ENCODE measurements around the gene PHACTR4.
"Not testable (repeated sequence)": the region's sequence is repeated elsewhere in the genome, so short reads cannot be mapped to it uniquely, and the experiment has no call there.

PHACTR4 gene

DNA sequence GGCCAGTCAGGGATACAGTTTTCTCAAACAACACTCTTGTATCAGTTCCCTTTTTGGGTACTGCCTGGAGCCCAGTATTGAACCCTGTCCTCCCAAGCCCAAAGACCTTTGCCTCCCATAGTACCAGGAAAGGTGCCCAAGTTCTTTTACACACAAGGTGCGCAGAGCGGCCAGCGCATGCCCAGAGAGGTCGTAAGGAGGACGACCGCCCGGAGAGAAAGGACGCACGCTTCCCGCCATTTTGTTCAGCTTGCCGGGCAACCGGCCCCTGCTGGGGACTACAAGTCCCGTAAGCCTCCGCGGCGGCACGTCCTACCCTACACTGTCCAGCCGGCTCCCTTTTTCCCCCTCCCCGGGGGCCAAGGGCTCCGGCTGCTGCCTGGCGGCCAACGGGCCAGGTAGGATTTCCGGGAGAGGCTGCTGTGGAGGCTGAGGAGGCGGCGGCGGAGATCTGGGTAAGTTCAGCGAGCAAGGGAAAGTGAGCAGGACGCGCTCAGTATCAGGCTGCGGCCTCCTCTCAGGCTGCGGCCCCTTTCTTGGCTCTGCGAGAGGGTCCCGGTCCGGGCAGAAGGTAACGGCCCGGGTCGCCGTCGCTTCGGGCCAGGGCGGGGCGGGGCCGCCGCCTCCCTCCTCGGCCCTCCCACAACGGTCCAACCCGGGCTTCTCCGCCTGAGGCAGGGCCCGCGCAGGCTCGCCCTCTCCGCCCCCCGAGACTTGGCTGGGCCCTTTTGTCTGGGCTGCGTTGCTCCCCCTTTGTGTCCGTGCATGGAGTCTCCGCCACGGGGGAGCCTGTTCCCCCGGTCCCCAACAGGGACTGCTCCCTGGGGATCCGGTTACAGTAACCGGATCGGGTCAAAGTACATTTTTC is at the start of gene PHACTR4:
PHACTR4 (plus strand) TSS at position 370 of the 868 bp plus-strand sequence. CDS start 37,708 bp downstream, outside the sequence.
- DNase-seq = peak; percentile 80 to 89

DNA sequence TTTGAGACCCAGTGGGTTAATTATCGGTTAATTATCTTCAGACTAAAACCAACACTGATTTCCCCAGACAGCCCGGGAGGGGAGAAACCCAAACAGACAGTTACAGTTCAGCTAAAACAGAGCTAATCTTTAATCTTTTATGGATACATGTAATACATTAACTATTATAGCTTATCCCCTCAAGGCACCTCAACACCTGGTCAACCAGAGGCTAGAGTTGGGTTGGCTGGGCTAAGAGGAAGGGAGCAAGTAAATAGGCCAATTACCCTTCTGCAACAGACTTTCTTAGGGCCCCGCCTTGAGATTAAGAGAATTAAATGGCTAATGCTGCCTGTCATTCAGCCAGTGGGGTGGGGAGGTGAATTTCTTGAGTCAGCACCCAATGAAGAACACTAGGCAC is 47.3 kb upstream of the PHACTR4 start:
- DNase-seq = no peak

DNA sequence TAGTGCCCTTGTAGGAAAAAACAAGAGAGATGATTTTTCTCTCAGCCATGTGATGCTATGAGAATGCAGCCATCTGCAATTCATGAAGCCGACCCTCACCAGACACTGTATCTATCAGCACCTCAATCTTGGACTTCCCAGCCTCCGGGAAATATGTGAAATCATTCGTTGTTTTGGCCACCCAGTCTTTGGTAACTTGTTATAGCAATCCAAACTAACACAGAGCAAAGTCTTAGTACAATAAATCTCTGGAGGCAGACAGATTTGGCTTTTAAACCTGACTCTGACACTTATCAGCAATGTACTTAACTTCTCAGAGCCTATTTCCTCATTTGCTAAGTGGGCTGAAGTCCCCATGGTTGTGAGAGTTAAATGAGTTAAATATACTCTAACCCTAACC is 45.8 kb upstream of the PHACTR4 start:
- DNase-seq = no peak

DNA sequence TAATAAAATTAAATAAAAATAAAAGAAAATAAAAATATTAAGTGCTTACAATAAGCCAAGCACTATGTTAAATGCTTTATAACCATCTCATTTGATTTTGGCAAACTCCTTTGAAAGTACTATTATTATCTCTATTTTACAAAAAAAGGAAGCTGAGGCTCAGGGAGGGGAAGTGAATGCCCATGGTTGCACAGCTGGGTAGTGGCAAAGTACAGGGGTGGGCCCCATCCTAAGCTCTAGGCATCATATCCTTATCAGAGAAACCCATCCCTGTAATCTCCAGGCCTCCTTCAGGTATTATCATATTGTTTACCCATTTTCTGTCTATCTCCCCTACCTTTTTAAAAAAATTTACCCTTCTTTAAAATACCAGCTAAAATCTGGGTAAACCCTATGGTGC is 43.0 kb upstream of the PHACTR4 start:
- no peak for DNase-seq

DNA sequence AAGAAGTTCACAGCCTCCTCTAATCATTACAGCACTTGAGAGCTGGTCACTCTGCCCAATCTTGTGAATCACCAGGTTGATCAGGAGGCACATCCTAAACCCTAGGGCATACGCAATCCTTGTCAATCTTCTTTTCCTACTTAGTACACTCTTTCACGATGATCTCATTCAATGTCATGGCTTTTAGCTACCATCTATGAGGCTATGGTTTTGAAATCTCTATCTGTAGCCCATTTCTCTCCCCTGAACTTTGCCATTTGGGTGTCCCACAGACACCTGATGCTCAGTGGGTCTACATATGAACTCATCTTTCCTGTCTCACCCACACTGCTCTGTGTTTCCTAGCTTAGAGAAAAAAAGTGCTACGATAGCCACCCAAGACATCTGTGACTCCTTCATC is 42.6 kb upstream of the PHACTR4 start:
- no peak for DNase-seq

DNA sequence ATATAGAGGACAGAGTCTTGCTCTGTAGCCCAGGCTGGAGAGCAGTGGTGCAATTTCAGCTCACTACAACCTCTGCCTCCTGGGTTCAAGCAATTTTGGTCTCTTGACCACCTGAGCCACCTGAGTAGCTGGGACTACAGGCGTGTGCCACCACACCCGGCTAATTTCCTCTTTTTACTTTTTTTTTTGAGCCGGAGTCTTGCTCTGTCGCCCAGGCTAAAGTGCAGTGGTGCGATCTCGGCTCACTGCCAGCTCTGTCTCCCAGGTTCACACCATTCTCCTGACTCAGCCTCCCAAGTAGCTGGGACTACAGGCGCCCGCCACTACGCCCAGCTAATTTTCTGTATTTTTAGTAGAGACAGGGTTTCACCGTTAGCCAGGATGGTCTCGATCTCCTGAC is 42.1 kb upstream of the PHACTR4 start:
- not testable (repeated sequence) for DNase-seq

DNA sequence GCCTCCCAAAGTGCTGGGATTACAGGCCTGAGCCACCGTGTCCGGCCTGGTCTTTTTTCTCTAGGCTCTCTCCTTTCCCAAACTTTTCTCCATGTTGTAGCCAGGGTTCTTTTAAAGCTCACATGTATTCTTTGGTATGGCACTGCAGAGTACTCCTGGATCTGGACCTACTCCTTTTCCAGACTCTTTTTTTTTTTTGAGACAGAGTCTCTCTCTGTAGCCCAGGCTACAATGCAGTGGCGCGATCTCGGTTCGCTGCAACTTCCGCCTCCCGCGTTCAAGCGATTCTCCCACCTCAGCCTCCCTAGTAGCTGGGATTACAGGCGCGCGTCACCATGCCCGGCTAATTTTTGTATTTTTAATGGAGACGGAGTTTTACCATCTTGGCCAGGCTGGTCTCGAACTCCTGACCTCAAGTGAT is 41.3 kb upstream of the PHACTR4 start:
- no peak for DNase-seq

DNA sequence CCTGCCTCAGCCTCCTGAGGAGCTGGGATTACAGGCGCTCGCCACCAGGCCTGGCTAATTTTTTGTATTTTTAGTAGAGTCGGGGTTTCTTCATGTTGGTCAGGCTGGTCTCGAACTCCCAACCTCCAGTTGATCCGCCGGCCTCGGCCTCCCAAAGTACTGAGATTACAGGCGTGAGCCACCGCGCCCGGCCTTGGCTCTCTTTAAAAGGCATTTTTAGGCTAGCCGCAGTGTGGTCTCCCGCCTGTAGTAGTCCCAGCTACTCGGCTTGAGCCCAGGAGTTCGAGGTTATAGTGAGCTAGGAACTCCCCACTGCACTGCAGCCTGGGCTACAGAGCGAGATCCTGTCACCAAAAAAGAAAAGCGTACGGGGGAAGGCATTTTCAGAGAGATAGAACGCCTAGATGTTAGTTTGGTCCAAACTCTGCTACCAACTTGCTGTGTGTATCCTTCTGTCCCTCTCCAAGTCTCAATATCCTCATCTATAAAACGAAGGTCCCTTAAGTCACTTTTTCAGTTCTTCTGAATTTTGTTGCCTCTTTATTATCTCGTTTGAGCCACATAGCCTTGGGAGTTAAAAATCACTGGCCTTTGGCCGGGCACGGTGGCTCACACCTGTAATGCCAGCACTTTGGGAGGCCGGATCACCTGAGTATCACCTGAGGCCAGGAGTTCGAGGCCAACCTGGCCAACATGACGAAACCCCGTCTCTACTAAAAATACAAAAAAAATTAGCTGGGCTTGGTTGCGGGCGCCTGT is 40.0 kb upstream of the PHACTR4 start:
- no peak for DNase-seq

DNA sequence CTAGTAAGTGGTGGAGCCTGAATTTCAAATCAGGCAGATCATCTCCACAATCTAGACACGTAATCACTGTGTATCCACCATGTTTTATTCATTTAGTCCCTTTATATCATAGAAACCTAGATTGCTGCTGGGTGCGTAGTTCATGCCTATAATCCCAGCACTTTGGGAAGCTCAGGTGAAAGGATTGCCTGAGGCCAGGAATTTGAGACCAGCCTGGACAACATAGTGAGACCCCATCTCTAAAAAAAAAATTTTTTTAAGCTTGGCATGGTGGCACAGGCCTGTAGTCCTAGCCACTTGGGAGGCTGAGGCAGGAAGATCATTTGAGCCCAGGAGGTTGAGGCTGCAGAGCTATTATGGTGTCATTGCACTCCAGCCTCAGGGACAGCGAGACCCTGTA is 30.6 kb upstream of the PHACTR4 start:
- no peak for DNase-seq

DNA sequence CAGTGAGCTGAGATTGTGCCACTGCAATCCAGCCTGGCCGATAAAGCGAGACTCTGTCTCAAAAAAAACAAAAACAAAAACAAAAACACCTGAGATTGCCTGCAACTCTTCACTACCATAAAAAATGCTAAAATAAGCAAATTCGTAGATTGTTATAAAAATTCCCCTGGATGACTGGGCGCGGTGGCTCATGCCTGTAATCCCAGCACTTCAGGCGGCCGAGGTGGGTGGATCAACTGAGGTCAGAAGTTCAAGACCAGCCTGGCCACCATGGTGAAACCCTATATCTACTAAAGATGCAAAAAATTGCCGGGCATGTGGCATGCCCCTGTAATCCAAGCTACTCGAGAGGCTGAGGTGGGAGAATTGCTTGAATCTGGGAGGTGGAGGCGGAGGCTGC is 30.0 kb upstream of the PHACTR4 start:
- no peak for DNase-seq

DNA sequence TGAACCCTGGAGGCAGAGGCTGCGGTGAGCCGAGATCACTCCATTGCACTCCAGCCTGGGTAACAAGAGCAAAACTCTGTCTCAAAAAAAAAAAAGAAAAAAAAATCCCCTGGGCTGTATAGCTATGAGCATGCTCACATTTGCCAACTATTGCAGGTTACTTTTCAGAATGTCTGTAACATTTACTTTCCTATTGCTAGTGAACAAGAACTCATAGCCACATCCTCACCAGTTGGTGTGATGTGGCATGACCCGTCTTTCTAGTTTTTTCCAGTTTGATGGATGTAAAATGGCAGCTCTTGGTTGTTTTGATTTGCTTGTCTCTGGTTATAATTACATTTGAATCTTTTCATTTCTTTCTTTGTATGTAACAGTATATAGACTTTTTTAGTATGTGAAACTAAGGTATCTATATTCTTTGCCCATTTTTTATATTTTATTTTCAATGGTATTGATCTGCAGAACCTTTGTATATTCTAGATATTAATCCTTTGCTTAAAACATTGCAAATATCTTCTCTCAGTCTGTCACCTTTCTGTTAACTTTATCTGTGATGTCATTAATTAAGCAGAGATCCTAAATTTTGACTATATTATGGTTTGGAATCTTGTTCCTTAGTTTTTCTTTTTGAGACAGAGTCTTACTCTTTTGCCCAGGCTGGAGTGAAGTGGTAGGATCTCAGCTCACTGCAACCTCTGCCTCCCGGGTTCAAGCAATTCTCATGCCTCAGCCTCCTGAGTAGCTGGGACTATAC is 29.1 kb upstream of the PHACTR4 start:
- no peak for DNase-seq

DNA sequence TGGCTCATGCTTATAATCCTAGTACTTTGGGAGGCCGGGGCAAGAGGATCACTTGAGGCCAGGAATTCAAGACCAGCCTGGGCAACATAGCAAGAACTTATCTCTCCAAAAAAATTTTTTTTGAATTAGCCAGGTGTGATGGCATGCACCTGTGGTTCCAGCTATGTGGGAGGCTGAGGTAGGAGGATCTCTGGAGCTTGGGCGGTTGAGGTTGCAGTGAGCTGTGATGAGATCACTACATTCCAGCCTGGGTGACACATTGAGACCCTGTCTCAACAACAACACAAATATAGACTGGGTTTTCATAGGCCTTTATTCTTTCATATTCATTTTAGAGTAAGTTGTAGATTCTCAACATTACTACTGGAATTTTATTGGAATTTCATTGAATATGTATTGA is 27.9 kb upstream of the PHACTR4 start:
- DNase-seq = no peak

DNA sequence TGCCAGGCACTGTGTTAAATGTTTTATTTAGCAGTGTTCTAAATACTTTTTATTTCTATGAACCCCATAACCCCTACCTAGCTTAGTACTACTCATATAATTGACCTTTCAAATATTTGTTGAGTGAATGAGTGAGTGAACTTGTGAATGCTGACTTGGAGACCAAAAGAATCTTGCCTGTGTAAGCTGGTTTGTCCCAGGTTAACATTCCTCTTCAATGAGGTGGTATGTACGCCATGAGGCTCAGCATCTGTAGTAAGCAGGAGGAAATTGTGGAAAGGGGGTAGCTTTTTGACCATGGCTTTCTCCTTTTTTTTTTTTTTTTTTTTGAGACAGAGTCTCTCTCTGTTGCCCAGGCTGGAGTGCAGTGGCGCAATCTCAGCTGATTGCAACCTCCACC is 26.1 kb upstream of the PHACTR4 start:
- no peak for DNase-seq

DNA sequence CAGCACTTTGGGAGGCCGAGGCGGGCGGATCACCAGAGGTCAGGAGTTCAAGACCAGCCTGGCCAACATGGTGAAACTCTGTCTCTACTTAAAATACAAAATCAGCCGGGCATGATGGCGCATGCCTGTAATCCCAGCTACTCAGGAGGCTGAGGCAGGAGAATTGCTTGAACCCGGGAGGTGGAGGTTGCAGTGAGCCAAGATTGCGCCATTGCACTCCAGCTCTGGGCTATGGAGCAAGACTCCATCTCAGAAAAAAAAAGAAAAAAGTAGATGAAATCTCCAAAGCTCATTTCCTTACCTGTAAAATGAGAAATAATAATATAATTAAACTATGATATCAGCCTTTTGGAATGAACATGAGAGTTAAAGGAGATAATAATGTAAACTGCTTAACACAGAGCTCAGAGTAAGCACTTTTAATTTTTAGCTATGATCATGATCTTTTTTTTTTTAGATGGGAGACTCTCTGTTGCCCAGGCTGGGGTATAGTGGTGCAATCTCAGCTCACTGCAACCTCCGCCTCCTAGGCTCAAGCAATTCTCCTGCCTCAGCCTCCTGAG is 16.2 kb upstream of the PHACTR4 start:
- DNase-seq = not testable (repeated sequence)

DNA sequence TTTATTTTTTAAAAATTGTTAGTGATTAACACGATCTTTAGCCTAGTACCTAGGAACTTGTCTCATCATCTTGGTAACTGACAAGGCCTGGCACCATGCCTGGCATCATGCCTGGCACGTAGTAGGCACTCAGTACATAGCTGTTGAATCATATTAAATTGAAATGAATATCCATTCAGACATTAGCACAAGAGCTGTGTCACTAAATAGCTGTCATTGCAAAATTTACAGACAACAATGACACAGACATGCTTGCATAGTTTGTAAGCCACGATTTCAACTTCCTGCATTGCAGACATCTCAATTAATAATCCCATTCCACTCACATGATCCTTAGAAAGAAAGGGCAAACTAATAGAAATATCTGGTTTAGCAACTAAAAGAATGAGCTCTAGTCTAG is 15.4 kb upstream of the PHACTR4 start:
- DNase-seq = no peak

DNA sequence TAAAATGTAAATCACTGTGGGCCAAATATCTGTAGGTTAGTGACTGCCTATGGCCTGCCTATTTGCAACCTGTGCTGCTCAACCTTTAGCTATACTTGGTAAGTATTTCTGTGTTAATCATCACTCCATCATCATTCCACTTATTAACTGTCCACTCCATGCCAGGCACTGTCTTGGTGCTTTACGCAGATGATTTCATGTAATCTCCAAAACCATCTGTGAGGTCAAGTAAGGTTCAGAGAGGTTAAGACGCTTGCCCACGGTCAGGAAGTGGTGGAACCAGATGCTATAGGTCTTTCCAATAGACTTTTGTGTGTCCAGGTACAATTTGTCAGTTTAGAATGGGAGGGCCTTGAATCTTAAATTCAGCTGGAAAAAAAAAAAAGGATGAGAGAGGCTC is 10.8 kb upstream of the PHACTR4 start:
- no peak for DNase-seq

DNA sequence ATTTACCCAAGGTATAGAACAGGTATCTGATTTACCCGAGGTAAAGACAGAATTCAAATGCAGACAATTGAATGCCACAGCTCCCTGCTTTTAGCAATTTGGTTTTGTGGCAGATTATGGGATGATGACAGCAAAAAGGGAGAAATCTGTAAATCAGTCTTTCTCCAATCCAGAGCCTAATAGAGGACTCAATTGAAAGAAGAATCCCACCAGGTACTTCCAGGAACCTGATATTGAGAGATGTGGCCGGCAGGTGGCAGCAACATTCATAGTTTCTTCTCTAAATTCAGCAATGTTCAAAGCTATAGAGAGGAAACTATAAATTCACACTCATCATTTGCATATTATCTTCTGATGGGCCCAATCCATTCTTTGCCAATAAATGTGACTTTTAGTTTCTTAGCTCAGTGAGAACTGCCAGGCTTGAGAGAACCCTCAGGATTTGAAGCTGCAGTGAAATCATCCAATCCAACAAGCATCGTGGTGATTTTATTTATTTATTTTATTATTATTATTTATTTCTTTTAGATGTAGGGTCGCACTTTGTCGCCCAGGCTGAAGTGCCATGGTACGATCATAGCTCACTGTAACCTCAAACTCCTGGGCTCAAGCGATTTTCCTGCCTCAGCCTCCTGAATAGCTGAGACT is 9.8 kb upstream of the PHACTR4 start:
- DNase-seq = peak; percentile 7 to 26

DNA sequence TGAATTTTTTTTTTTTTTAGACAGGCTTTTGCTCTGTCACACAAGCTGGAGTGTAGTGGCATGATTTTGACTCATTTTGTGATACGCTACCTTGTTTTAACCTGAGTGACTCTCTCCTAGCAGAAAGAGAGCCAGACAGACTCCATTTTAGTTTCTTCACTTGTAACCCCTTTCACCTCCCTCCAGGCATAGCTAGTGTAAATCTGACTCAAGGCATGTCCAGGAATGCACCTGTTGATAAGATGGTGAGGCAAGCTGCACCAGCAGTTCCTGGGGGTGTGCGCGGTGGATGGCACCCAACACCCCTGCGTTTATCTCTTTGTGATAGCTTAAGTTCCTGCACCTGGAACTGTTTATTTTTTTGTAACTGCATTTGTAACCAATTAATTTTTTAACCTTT is 4.7 kb upstream of the PHACTR4 start:
- DNase-seq = no peak

DNA sequence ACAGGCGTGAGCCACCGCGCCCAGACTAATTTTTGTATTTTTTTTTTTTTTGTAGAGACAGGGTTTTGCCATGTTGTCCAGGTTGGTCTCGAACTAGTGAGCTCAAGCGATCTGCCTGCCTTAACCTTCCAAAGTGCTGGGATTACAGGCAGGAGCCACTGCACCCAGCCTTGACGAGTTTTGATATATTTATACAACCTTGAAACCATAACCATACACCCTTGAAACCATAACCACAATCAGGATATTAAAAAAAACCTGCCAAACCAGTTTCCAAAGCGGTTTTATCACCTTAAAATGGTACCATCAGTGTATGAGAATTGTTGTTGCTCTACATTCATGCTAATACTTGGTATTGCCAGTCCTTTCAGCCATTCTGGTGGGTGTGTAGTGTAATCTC is 3.7 kb upstream of the PHACTR4 start:
- no peak for DNase-seq

DNA sequence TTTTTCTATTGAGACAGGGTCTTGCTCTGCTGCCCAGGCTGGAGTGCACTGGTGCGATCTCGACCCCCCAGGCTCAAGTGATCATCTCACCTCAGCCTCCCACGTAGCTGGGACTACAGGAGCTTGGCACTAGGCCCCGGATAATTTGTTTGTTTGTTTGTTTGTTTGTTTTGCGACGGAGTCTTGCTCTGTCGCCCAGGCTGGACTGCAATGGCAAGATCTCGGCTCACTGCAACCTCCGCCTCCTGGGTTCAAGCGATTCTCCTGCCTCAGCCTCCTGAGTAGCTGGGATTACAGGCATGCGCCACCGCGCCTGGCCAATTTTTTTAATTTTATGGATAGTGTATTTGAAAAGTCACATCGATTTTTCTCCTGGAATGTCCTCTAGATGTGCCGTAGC is 932 bp upstream of the PHACTR4 start:
- DNase-seq = not testable (repeated sequence)

DNA sequence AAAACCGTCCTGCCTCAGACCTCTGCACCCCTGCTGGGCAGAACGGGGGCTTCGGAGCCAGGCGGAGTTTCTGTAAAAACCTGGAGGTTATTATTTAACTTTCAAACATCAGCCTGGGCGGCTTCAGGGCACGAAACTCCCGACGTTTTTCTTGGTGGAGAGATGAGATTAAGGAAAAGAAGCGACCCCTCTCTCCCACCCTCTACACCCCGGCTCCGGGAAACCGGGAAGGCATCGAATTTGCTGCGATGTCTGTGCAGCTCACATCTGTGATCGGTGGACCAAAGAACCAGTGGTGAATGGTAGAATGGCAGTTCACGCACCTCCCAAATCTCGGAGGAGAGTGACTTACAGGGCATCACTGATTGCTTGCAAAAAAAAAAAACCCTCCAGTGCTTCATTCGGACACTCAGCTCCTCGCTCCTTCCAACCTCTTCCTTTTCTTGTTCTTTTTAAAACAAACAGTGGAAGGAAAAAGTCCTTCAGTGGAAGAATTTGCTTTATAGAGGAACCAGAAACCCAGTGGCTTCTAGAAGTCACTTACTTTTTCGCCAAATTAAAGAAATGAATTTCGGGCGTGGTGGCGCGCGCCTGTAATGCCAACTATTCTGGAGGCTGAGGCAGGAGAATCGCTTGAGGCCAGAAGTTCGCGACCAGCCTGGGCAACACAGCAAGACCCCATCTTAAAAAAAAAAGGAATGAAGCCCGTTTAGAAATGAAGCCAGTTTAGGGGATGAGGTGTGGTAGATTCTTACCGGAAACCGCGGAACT is 884 bp downstream of the PHACTR4 start:
- no peak for DNase-seq

DNA sequence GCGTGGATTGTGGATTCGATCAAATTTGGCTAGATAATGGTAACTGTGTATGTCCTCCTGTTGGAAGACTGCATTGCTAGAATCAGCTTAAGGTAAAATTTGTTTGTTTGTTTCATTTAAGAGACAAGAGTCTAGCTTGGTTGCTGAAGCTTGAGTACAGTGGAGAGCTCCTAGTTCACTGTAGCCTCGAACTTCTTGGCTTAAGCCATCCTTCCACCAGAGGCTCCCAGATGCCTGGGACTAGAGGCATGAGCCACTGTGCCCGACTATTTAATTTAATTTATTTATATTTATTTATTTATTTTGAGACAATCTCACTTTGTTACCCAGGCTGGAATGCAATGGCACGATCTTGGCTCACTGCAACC is 1.5 kb downstream of the PHACTR4 start:
- no peak for DNase-seq
